Loucy (cell line): ENCODE measurements around the gene DEDD.

ENCODE experiments used
- H2AFZ ChIP-seq: fragments of 200-600 bp; sonication (generic); 2 replicates; pipeline ENCODE4 v1.6.0; 2016; ENCODE audit warnings: antibody characterized with exemption, mild to moderate bottlenecking, low read length, moderate library complexity
- H3F3A ChIP-seq: fragments of 200-600 bp; 2 replicates; pipeline ENCODE4 v1.6.0; 2016; ENCODE audit warnings: antibody characterized with exemption, low read depth, mild to moderate bottlenecking
- H3K27me3 ChIP-seq: fragments of 200-600 bp; sonication (generic); 2 replicates; pipeline ENCODE4 v1.6.1; 2014; ENCODE audit warnings: low read length, mild to moderate bottlenecking; ENCODE audit not compliant: insufficient read depth, poor library complexity, severe bottlenecking
- H3K36me3 ChIP-seq: fragments of 200-600 bp; sonication (generic); 2 replicates; pipeline ENCODE4 v1.6.1; 2016; ENCODE audit warnings: low read length; ENCODE audit not compliant: insufficient read depth
- H3K4me1 ChIP-seq: fragments of 200-600 bp; sonication (generic); 2 replicates; pipeline ENCODE4 v1.5.1; 2014; ENCODE audit warnings: low read length, mild to moderate bottlenecking; ENCODE audit not compliant: insufficient read depth, poor library complexity, severe bottlenecking
- H3K4me2 ChIP-seq: fragments of 200-600 bp; sonication (generic); 2 replicates; pipeline ENCODE4 v1.6.0; 2014; ENCODE audit warnings: antibody characterized with exemption, low read length, low read depth, mild to moderate bottlenecking; ENCODE audit not compliant: poor library complexity, severe bottlenecking
- H3K4me3 ChIP-seq: fragments of 200-600 bp; sonication (generic); 2 replicates; pipeline ENCODE4 v1.5.1; 2014; ENCODE audit warnings: low read length, mild to moderate bottlenecking, mixed read lengths; ENCODE audit not compliant: poor library complexity, severe bottlenecking
- H3K79me2 ChIP-seq: fragments of 200-600 bp; sonication (generic); 2 replicates; pipeline ENCODE4 v1.6.1; 2014; ENCODE audit warnings: low read length; ENCODE audit not compliant: insufficient read depth
- H3K9ac ChIP-seq: fragments of 200-600 bp; sonication (generic); 2 replicates; pipeline ENCODE4 v1.6.0; 2014; ENCODE audit warnings: mild to moderate bottlenecking, low read depth, low read length, moderate library complexity; ENCODE audit not compliant: poor library complexity, severe bottlenecking
- H3K9me2 ChIP-seq: fragments of 200-600 bp; sonication (generic); replicated peaks from 2 replicates; pipeline ENCODE4 v1.6.1; 2016; ENCODE audit warnings: low read depth, low read length, mixed read lengths
- H3K9me3 ChIP-seq: fragments of 200-600 bp; sonication (generic); 2 replicates; pipeline ENCODE4 v1.6.1; 2014; ENCODE audit warnings: mild to moderate bottlenecking, antibody characterized with exemption, low read length, low read depth; ENCODE audit not compliant: insufficient read depth
- H4K20me1 ChIP-seq: fragments of 200-600 bp; sonication (generic); 2 replicates; pipeline ENCODE4 v1.6.0; 2014; ENCODE audit warnings: antibody characterized with exemption, low read length, mild to moderate bottlenecking; ENCODE audit not compliant: insufficient read depth, poor library complexity, severe bottlenecking
- CTCF ChIP-seq: fragments of 200-600 bp; sonication (generic); conservative IDR thresholded peaks from 2 replicates; pipeline ENCODE4 v1.5.1; 2014; ENCODE audit warnings: mild to moderate bottlenecking, antibody characterized with exemption, low read length
- EZH2phosphoT487 ChIP-seq: fragments of 200-600 bp; IDR thresholded peaks from 2 replicates; pipeline ENCODE4 v1.6.1; 2018; ENCODE audit warnings: antibody characterized with exemption, mild to moderate bottlenecking, moderate library complexity, borderline replicate concordance

Gene DEDD

GRCh38 chr1:161085165-161085564 is 47.3 kb downstream of the DEDD start:
- Histone ChIP-seq H3K9ac (no peak overlapping the region), H3K4me3 (no peak overlapping the region), H3K4me1 (no peaks in the 10 kb centered on the region), H3K79me2 (no peaks in the 10 kb centered on the region), H3K27me3 (no peaks in the 10 kb centered on the region), H2AFZ (no peak overlapping the region), H3K36me3 (no peaks in the 10 kb centered on the region), H3K4me2 (no peak overlapping the region), H3K9me2 (no peaks in the 10 kb centered on the region), H4K20me1 (no peaks in the 10 kb centered on the region), H3F3A (no peaks in the 10 kb centered on the region), H3K9me3 (no peaks in the 10 kb centered on the region)
- no peak for TF ChIP-seq CTCF
- no peak for TF ChIP-seq EZH2phosphoT487

GRCh38 chr1:161084597-161084988 is 47.9 kb downstream of the DEDD start:
- no peaks in the 10 kb centered on the region for H4K20me1 ChIP-seq
- H3K9ac ChIP-seq: no peak overlapping the region
- no peak overlapping the region for H3K4me2 ChIP-seq
- H3K9me2 ChIP-seq: no peaks in the 10 kb centered on the region
- H3K79me2 ChIP-seq: no peaks in the 10 kb centered on the region
- no peak overlapping the region for H2AFZ ChIP-seq
- H3K4me3 ChIP-seq: no peak overlapping the region
- no peaks in the 10 kb centered on the region for H3K9me3 ChIP-seq
- H3K36me3 ChIP-seq: no peaks in the 10 kb centered on the region
- no peaks in the 10 kb centered on the region for H3K27me3 ChIP-seq
- H3F3A ChIP-seq: no peaks in the 10 kb centered on the region
- TF ChIP-seq EZH2phosphoT487 (no peak), CTCF (no peak)
- H3K4me1 ChIP-seq: no peaks in the 10 kb centered on the region

DNA sequence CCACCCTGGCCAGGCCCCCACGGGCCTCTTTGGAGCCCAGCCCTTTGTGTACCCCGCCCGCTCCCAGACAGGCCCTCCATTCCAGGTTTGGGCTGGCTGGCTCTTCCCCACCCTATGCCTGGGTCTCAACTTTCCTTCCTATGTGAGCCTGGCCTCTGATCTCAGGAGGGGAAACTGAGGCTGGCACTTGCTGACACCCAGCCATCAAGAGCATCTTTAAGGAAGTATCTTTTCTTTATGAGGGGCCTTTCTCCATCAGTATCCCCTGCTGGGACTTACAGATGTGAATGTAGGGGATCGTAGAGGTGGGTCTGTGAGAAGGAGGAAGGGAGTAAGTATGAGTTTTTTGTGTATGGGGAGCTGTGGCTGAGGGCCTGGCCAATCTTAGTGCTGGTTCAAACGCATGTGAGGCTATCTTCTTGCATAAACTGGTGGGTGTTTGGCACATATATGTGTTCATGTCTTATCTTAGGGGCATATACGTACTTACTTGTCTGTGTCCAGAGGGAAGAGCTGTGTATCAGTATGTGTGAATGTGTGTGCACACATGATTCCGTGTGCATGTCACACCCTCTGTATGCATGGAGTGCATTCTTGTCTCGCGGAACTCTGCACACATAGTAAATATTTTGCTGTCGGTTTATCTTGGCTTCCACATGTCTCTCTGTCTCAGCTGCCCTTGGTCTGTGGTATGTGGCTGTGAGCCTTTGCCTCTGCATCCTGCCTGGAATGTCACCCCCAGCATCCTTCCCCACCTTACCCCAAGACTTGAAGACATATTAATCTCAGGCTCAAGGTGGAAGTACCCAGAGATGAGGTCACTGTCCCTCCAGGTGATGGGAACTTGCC is 48.5 kb downstream of the DEDD start:
- Histone ChIP-seq H3K4me1 (no peaks in the 10 kb centered on the region), H3K4me3 (no peak overlapping the region), H4K20me1 (no peaks in the 10 kb centered on the region), H3K9me3 (no peaks in the 10 kb centered on the region), H3K27me3 (no peaks in the 10 kb centered on the region), H3K9ac (no peak overlapping the region), H2AFZ (no peak overlapping the region), H3K36me3 (no peaks in the 10 kb centered on the region), H3K4me2 (no peak overlapping the region), H3K79me2 (no peaks in the 10 kb centered on the region), H3K9me2 (no peaks in the 10 kb centered on the region), H3F3A (no peaks in the 10 kb centered on the region)
- TF ChIP-seq CTCF (no peak), EZH2phosphoT487 (no peak)
